ENCODE data around the gene USP30.

The USP30 gene

GRCh38 chr12:109130297-109131153, 78.1 kb downstream of the USP30 start:
- DNase-seq = no peak

GRCh38 chr12:109131154-109132050, 79.0 kb downstream of the USP30 start:
- no peak for DNase-seq

GRCh38 chr12:109134186-109134917, 82.0 kb downstream of the USP30 start:
- no peak for DNase-seq

- no peak for DNase-seq
Observed at GRCh38 chr12:109137055-109137454, 84.7 kb downstream of the USP30 start.
